Esophagus muscularis mucosa (tissue), 4 donors: ENCODE results near the gene RBP7.

Experiments used
- EP300 ChIP-seq: sonication (generic); formaldehyde crosslinking; IDR thresholded peaks from one replicate; pipeline ENCODE4 v1.6.1; 2017; ENCODE audit warnings: antibody characterized with exemption
- POLR2A ChIP-seq: fragments of 450-650 bp; IDR thresholded peaks from one replicate; pipeline ENCODE4 v1.6.1; 2017; ENCODE audit warnings: antibody characterized with exemption, moderate library complexity, mild to moderate bottlenecking, low read depth
- POLR2AphosphoS5 ChIP-seq, 2 donors: sonication (generic); formaldehyde crosslinking; IDR thresholded peaks; one replicate each; pipeline ENCODE4 v1.6.1; 2017; ENCODE audit warnings: antibody characterized with exemption in 2 of 2
- TF ChIP-seq, protein P1 (sequence below), 3 experiments: fragments of 200-600 bp in 2 of 3; fragments of 450-650 bp in 1 of 3; sonication (generic) in 2 of 3; IDR thresholded peaks; one replicate each; pipeline ENCODE4 v1.5.1; 2017 to 2019; ENCODE audit warnings: antibody characterized with exemption in 3 of 3, mild to moderate bottlenecking in 2 of 3, moderate library complexity in 1 of 3

DNA sequence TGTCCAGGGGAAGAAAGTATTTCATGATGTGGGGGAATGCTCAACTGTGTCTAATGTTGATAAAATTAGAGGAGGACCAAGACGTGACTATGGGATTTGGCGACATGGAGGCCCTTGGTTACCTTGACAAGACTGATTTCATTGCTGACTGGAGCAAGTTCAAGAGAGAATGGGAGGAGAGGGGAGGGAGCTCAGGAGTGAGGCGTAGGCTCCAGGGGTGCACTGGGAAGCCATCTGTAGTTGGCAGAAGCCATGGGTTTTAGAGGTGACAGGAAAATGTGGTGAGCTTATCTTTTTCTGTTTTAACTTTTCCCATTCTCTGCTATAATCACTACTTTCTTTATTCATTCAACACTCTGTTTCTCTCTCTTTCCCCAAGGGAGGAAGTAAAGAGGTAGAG, 51.6 kb downstream of the RBP7 start:
- TF ChIP-seq, protein P1, sequence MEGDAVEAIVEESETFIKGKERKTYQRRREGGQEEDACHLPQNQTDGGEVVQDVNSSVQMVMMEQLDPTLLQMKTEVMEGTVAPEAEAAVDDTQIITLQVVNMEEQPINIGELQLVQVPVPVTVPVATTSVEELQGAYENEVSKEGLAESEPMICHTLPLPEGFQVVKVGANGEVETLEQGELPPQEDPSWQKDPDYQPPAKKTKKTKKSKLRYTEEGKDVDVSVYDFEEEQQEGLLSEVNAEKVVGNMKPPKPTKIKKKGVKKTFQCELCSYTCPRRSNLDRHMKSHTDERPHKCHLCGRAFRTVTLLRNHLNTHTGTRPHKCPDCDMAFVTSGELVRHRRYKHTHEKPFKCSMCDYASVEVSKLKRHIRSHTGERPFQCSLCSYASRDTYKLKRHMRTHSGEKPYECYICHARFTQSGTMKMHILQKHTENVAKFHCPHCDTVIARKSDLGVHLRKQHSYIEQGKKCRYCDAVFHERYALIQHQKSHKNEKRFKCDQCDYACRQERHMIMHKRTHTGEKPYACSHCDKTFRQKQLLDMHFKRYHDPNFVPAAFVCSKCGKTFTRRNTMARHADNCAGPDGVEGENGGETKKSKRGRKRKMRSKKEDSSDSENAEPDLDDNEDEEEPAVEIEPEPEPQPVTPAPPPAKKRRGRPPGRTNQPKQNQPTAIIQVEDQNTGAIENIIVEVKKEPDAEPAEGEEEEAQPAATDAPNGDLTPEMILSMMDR (IDR thresholded peaks at IDR 0.05) = no peak
- no peak for TF ChIP-seq EP300
- no peak for TF ChIP-seq POLR2A
- no peak for TF ChIP-seq POLR2AphosphoS5 (IDR thresholded peaks at IDR 0.05)
